Measurements from ENCODE around the gene ASRGL1.
"Not testable (repeated sequence)": the region's sequence is repeated elsewhere in the genome, so short reads cannot be mapped to it uniquely, and the experiment has no call there.

Gene ASRGL1

DNA sequence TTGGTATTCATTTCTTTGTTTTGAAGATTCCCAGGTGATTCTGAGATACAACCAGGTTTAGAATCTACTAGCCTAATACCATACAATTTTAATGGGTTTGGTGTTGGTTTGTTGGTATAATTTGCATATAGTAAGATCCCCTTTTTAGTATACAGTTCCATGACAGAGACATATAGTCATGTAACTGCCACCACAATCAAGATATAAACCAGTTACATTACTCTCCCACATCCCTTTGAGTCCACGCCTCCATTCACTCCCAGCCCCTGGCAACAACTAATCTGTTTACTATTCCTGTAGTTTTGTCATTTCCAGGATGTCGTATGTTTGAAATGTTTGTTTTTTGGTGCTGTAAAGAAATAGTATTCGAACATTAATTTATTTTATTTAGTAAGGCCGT is 4.3 kb downstream of the ASRGL1 start:
- no peak for DNase-seq (ENCODE audit: extremely low read depth, low read depth)
- TF ChIP-seq, protein P1, sequence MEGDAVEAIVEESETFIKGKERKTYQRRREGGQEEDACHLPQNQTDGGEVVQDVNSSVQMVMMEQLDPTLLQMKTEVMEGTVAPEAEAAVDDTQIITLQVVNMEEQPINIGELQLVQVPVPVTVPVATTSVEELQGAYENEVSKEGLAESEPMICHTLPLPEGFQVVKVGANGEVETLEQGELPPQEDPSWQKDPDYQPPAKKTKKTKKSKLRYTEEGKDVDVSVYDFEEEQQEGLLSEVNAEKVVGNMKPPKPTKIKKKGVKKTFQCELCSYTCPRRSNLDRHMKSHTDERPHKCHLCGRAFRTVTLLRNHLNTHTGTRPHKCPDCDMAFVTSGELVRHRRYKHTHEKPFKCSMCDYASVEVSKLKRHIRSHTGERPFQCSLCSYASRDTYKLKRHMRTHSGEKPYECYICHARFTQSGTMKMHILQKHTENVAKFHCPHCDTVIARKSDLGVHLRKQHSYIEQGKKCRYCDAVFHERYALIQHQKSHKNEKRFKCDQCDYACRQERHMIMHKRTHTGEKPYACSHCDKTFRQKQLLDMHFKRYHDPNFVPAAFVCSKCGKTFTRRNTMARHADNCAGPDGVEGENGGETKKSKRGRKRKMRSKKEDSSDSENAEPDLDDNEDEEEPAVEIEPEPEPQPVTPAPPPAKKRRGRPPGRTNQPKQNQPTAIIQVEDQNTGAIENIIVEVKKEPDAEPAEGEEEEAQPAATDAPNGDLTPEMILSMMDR (IDR thresholded peaks at IDR 0.05; ENCODE audit: low read depth, low read length), result no peak

DNA sequence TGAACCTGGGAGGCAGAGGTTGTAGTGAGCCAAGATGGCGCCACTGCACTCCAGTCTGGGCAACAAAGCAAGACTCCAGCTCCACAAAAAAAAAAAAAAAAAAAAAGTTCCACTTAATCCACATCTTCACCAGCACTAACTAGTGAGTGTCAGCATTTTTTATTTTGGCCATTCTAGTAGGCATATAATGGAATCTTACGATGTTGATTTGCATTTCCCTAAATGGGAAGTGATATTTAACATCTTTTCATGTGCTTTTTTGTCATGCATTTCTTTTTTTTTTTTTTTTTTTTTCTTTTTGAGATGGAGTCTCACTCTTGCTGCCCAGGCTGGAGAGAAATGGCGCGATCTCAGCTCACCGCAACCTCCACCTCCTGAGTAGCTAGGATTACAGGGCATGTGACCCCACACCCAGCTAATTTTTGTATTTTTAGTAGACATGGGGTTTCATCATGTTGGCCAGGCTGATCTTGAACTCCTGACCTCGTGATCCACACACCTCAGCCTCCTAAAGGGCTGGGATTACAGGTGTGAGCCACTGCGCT is 6.5 kb downstream of the ASRGL1 start:
- DNase-seq (ENCODE audit: extremely low read depth, low read depth), result not testable (repeated sequence)

DNA sequence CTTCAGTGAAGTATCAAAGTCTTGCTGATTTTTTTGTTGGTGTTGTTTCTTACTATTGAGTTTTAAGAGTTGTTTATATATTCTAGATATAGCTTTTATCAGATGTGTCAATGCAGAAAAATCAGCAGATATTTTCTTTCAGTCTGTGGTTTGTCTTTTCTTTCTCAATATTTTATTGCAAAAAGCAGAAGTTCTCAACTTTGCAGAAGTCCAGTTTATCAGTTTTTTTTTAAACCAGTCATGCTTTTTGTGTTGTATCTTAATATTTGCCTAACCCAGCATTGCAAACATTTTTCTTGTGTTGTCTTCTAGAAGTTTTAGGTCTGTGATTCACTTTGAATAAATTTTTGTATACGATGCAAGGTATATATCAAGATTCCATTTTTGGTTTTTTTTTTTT is 7.0 kb downstream of the ASRGL1 start:
- TF ChIP-seq, protein P1 (IDR thresholded peaks at IDR 0.05; ENCODE audit: low read depth, low read length), result no peak
- no peak for DNase-seq (ENCODE audit: extremely low read depth, low read depth)

DNA sequence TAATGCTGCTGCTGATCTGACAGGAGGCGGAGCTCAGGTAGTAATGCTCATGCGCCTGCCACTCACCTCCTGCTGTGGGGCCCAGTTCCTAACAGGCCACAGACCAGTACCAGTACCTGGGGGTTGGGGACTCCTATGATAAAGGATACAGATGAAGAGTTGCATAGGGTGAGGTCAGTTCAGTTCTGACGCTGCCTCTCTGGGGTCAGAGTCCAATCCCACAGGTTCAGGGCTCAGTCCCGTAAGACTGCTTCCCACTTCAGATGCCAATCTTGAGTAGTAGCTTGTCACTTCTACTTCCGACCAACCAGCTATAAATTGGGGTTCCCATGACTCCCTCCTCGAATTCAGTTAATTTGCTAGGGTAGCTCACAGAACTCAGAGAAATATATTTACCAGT is 8.6 kb downstream of the ASRGL1 start:
- no peak for DNase-seq (ENCODE audit: extremely low read depth, low read depth)
- TF ChIP-seq, protein P1 (IDR thresholded peaks at IDR 0.05; ENCODE audit: low read depth, low read length), result no peak

DNA sequence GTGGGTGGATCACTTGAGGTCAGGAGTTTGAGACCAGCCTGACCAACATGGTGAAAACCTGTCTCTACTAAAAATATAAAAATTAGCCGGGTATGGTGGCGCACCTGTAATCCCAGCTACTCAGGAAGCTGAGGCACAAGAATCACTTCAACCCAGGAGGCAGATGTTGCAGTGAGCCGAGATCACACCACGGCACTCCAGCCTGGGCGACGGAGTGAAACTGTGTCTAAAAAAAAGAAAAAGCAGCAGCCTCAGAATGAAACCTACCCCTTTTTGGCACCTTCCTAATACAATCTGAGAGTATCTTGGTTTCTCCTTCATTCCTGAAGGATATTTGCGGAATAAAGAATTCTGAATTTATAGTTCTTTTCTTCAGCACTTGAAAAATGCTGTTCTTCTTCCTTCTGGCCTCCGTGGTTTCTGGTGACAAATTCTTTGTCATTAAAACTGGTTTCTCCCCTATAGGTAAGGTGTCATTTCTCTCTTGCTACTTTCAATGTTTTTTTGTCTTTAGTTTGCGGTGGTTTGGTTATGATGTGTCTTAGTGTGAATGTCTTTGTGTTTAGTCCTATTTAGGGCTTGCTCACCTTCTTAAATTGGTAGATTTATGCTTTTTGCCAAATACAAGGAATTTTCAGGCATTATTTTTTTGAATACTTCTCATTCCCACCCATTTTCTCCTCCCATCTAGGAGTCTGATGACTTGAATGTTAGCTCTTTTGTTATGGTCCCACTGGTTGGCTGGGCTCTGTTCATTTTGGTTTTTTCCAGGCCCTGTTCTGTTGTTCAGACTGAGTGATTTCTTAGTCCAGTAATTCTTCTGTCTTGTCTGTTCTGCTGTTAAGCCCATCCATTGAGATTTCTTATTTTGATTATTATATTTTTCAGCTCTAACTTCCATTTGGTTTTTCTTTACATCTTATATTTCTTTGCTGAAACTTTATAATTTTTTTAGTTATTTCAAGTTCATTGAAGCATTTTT is 15.4 kb downstream of the ASRGL1 start:
- DNase-seq (ENCODE audit: extremely low read depth, low read depth), result no peak
- TF ChIP-seq, protein P1 (IDR thresholded peaks at IDR 0.05; ENCODE audit: low read depth, low read length), result no peak

DNA sequence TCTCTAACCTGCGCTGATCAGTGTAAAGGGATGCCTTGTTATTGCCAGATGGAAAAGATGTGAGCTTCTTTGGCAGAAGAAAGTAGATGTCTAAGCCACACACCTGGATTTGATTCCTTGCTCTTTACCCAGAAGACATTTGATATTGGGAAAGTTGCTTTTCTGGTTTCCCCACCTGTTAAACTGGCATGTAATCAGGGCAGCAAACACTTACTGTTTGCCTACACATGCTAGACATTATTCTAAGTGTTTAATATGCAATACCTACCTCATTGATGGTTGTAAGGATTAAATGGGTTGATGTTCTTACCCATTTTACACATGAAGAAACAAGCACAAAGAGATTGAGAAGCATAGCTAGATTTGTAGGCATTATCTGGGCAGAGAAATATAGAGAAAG is 16.6 kb downstream of the ASRGL1 start:
- DNase-seq (ENCODE audit: extremely low read depth, low read depth), result no peak
- TF ChIP-seq, protein P1 (IDR thresholded peaks at IDR 0.05; ENCODE audit: low read depth, low read length), result no peak

DNA sequence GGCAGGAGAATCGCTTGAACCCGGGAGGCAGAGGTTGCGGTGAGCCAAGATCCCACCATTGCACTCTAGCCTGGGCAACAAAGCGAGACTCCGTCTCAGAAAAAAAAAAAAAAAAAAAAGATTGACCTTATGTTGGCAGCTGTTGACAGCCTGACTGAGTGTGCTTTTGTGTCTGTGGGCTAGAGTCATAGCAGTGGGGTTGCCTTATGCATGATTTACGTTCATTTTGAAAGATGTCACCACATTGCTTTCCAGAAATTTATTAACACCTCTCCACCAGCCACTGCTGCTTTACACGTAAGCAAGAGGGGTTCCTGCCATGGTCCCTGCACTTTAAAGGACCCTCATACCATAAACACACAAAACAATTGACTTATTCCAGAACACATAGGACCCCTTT is 21.0 kb downstream of the ASRGL1 start:
- DNase-seq (ENCODE audit: extremely low read depth, low read depth), result no peak
- TF ChIP-seq, protein P1 (IDR thresholded peaks at IDR 0.05; ENCODE audit: low read depth, low read length), result no peak
